K562 (cell line): ENCODE data around the gene GPR3. TPM values are rescaled to one million over a fixed set of nuclear protein-coding genes. Genes with fewer than 3 reads are reported as not detected.

ENCODE experiments used
- ATAC-seq: fragments of 200-7000 bp; cut with Tn5 transposase; 3 replicates; pipeline ENCODE4 v1.9.1; 2020; ENCODE audit warnings: moderate library complexity
- BruUV-seq: library from RNA; stranded (reverse); fragments of 400-500 nt; replicated peaks from 2 replicates; lab custom pipeline; 2021; lab: Mats Ljungman, UMichigan
- CTCF ChIA-PET: fragments of 300-600 bp; formaldehyde crosslinking; extraction: SDS; loops from one replicate; lab custom pipeline; 2021; ENCODE audit warnings: low intra/inter-chr PET ratio; lab: Yijun Ruan, JAX
- POLR2A ChIA-PET: fragments of 300-600, 350-650 bp; sonication (Branson Sonifier 250); formaldehyde crosslinking; extraction: SDS; loops from one replicate; lab custom pipeline; 2021; ENCODE audit warnings: antibody characterized with exemption, inconsistent platforms; lab: Yijun Ruan, JAX
- DNase-seq, 4 experiments: peaks; one replicate each; pipeline versions ENCODE4 v3.0.0 to v3.0.0-alpha.2; 2011 to 2018; ENCODE audit warnings: low spot score in 3 of 4, mixed read lengths in 3 of 4; ENCODE audit errors: extremely low read depth in 1 of 4
- FAIRE-seq: peaks from 2 replicates; lab custom pipeline; 2011; peaks lifted over from hg19 to GRCh38; lab: Jason Lieb, UNC
- H2AFZ ChIP-seq: 2 replicates; pipeline ENCODE4 v1.6.0; 2011; ENCODE audit warnings: low read depth, low read length, control low read depth, inconsistent platforms
- H3K27ac ChIP-seq: fragments of 200-600 bp; 3 replicates; pipeline ENCODE4 v1.8.0; 2011; ENCODE audit warnings: low read depth, mild to moderate bottlenecking, control low read depth, inconsistent platforms, low read length, moderate library complexity, mixed read lengths; ENCODE audit errors: extremely low read depth
- H3K27me3 ChIP-seq, 2 experiments: fragments of 300-600 bp in 1 of 2; 2 replicates in 1 of 2; 3 replicates in 1 of 2; pipeline versions ENCODE4 v1.6.0 to v1.8.0; 2011; ENCODE audit warnings: inconsistent platforms in 2 of 2, low read length in 2 of 2, mild to moderate bottlenecking in 1 of 2, mixed read lengths in 1 of 2, moderate library complexity in 1 of 2; ENCODE audit not compliant: control insufficient read depth in 2 of 2, insufficient read depth in 2 of 2
- H3K36me3 ChIP-seq: fragments of 300-600 bp; 3 replicates; pipeline ENCODE4 v1.8.0; 2011; ENCODE audit warnings: mild to moderate bottlenecking, low read length, inconsistent platforms; ENCODE audit not compliant: control insufficient read depth, insufficient read depth
- H3K4me1 ChIP-seq, 2 experiments: fragments of 200-600 bp in 1 of 2; replicated peaks in 1 of 2; 2 replicates in 1 of 2; 3 replicates in 1 of 2; pipeline versions ENCODE4 v1.5.1 to v1.8.0; 2011; ENCODE audit warnings: inconsistent platforms in 2 of 2, low read length in 2 of 2, mild to moderate bottlenecking in 1 of 2, mixed read lengths in 1 of 2, moderate library complexity in 1 of 2; ENCODE audit not compliant: control insufficient read depth in 2 of 2, insufficient read depth in 2 of 2
- H3K4me2 ChIP-seq: 2 replicates; pipeline ENCODE4 v1.6.1; 2011; ENCODE audit warnings: low read length, control low read depth, inconsistent platforms, mixed read lengths; ENCODE audit not compliant: insufficient read depth
- H3K4me3 ChIP-seq: fragments of 200-600 bp; sonication (generic), shearing (Covaris generic); 2 replicates; pipeline ENCODE4 v1.5.1; 2016; ENCODE audit warnings: control low read depth, inconsistent platforms
- H3K79me2 ChIP-seq: fragments of 200-600 bp; 3 replicates; pipeline ENCODE4 v1.8.0; 2011; ENCODE audit warnings: low read length, inconsistent platforms; ENCODE audit not compliant: control insufficient read depth, insufficient read depth
- H3K9ac ChIP-seq, 2 experiments: 2 replicates each; pipeline versions ENCODE4 v1.6.0 to v1.6.1; 2011; ENCODE audit warnings: low read depth in 2 of 2, low read length in 2 of 2, control low read depth in 1 of 2, inconsistent platforms in 1 of 2, mild to moderate bottlenecking in 1 of 2, mixed read lengths in 1 of 2; ENCODE audit not compliant: insufficient read depth in 1 of 2
- H3K9me1 ChIP-seq: one replicate; pipeline ENCODE4 v1.6.0; 2011; ENCODE audit warnings: inconsistent platforms, mild to moderate bottlenecking, low read length, moderate library complexity; ENCODE audit not compliant: control insufficient read depth, insufficient read depth
- H3K9me3 ChIP-seq: replicated peaks from 2 replicates; pipeline ENCODE4 v1.5.1; 2011; ENCODE audit warnings: low read depth, low read length, inconsistent platforms; ENCODE audit not compliant: control insufficient read depth, insufficient read depth
- H4K20me1 ChIP-seq: replicated peaks from 2 replicates; pipeline ENCODE4 v1.6.1; 2011; ENCODE audit warnings: low read length, inconsistent platforms, mixed read lengths; ENCODE audit not compliant: control insufficient read depth, insufficient read depth
- ARID4B ChIP-seq: sonication (generic); formaldehyde crosslinking; IDR thresholded peaks from 2 replicates; pipeline ENCODE4 v1.8.0; 2022; ENCODE audit warnings: mild to moderate bottlenecking, missing genetic modification reagents
- BRCA1 ChIP-seq, 2 experiments: fragments of 450-650 bp in 1 of 2; sonication (generic) in 1 of 2; formaldehyde crosslinking in 1 of 2; IDR thresholded peaks; 2 replicates each; pipeline versions ENCODE4 v1.5.0 to v1.6.1; 2017 to 2020; ENCODE audit warnings: mild to moderate bottlenecking in 1 of 2, missing genetic modification reagents in 1 of 2
- IRF1 ChIP-seq: sonication (generic); formaldehyde crosslinking; IDR thresholded peaks from 2 replicates; pipeline ENCODE4 v1.8.0; 2022; ENCODE audit warnings: missing genetic modification reagents, mild to moderate bottlenecking, borderline replicate concordance
- ZBTB12 ChIP-seq: fragments of 250-450 bp; sonication (Bioruptor Pico); IDR thresholded peaks from 2 replicates; pipeline ENCODE4 v1.4.0; 2020
- ZHX1 ChIP-seq: fragments of 150-350 bp; conservative IDR thresholded peaks from 2 replicates; pipeline ENCODE4 v1.6.1; 2014; ENCODE audit warnings: low read length
- WGBS: fragments of 100-300 bp; shearing (Covaris generic); methylation state at CpG from one replicate; pipeline ENCODE4 v1.1.6; 2016; ENCODE audit warnings: low coverage, mixed read lengths; ENCODE audit not compliant: insufficient coverage; ENCODE audit errors: missing lambda C conversion rate; 5-methylcytosine and 5-hydroxymethylcytosine counted together
- in situ Hi-C: fragments of 300-500 bp; cut with MboI; formaldehyde crosslinking; loops from 4 replicates; pipeline ENCODE4 v1.15.0; 2018; ENCODE audit warnings: inconsistent platforms, mixed read lengths
- intact Hi-C: fragments of 100-400 bp; cut with micrococcal nuclease; formaldehyde crosslinking; loops from 2 replicates; pipeline ENCODE4 v1.14.2; 2022
- polyA plus RNA-seq, 8 experiments: library from polyadenylated mRNA; depleted of rRNA in 4 of 8; stranded (reverse) in 5 of 8; unstranded in 3 of 8; fragments of >200 nt; fragmentation: Nextera tagmentation in 2 of 8; fragmentation: Illumina TruSeq in 1 of 8; extraction: Ambion mirVana in 2 of 8; extraction: Trizol in 1 of 8; gene quantifications; 2 replicates each; pipeline versions ENCODE4 v1.2.1 to v1.2.3, GENCODE V29; 2011 to 2014; ENCODE audit warnings: inconsistent platforms in 1 of 8, missing spikeins in 1 of 8
- total RNA-seq, 7 experiments: library from RNA; depleted of rRNA in 6 of 7; stranded (reverse); fragments of >200 nt in 6 of 7; fragmentation: Illumina TruSeq in 2 of 7; extraction: Trizol in 2 of 7; gene quantifications; 2 replicates each; pipeline versions ENCODE4 v1.2.1 to v1.2.3, GENCODE V29; 2011 to 2021; ENCODE audit warnings: low replicate concordance in 1 of 7

The GPR3 gene
- total and polyA plus RNA-seq, 9 of the 15 experiments (the other 6 are each of a cell fraction or from before 2014, with no cell fraction given), result 0.24 to 11.5 (median 3.7) TPM

GRCh38 chr1:27413004-27413403 is 20.6 kb downstream of the GPR3 start:
- no peak for TF ChIP-seq BRCA1 (IDR thresholded peaks at IDR 0.05)
- 0 out of 2 replicates have a peak, but pooled peaks have one; percentile 26 for TF ChIP-seq BRCA1 (CRISPR knock-in tag; IDR thresholded peaks at IDR 0.05)
- TF ChIP-seq ARID4B, result no peak
- TF ChIP-seq ZBTB12, result no peak
- TF ChIP-seq ZHX1, result no peak
- TF ChIP-seq IRF1 (CRISPR knock-in tag), result no peak
- DNase-seq, result no peak
- Histone ChIP-seq H4K20me1 (no peaks in the 10 kb centered on the region), H3K79me2 (no peaks in the 10 kb centered on the region), H3K27ac (no peak overlapping the region), H2AFZ (no peak overlapping the region), H3K4me2 (no peak overlapping the region), H3K36me3 (peaks cover 94% of the 10 kb centered on the region), H3K4me1 (no peaks in the 10 kb centered on the region), H3K9me1 (peaks cover 3% of the 10 kb centered on the region), H3K4me3 (no peak overlapping the region), H3K27me3 (no peaks in the 10 kb centered on the region), H3K9ac (no peak overlapping the region; a peak in 1 of 4 replicates), H3K9me3 (no peaks in the 10 kb centered on the region)
- BruUV-seq, result no TSS peak
- no peak for ATAC-seq
- CTCF ChIA-PET, result interaction anchor here (0.6 kb wide), 1 partner anchor 191 kb away, joined by 7 read pairs; no protein-coding TSS in a partner anchor
- 95% methylated on average over 4 of the region's 4 CpGs for WGBS
- POLR2A ChIA-PET, result interaction anchor here (0.5 to 3.5 kb wide), 5 partner anchors 8 to 1230 kb away, joined by 3 to 17 read pairs (median 4); partner anchors contain the start of gene TAF12
- no peak for FAIRE-seq
- in situ Hi-C loops, result no loop called here
- intact Hi-C loops, result no loop called here
